NT2/D1 (cell line): ENCODE data around the gene ZSWIM9.

Experiments
- SUZ12 ChIP-seq: IDR thresholded peaks from 2 replicates; pipeline ENCODE4 v1.6.1; 2011; ENCODE audit not compliant: insufficient read length, insufficient read depth; ENCODE audit errors: extremely low read depth
- YY1 ChIP-seq: IDR thresholded peaks from 2 replicates; pipeline ENCODE4 v1.6.1; 2011; ENCODE audit not compliant: insufficient read length, insufficient read depth
- ZNF274 ChIP-seq: IDR thresholded peaks from 2 replicates; pipeline ENCODE4 v1.6.1; 2011; ENCODE audit warnings: mild to moderate bottlenecking, low read depth, low read length

- no peak for TF ChIP-seq SUZ12
- TF ChIP-seq ZNF274, result no peak
- TF ChIP-seq YY1, result no peak
Observed at GRCh38 chr19:48182434-48182833, 12.0 kb downstream of the ZSWIM9 start.
